Non-pigmented ciliary epithelial cell (primary cell): ENCODE results near the gene C1QTNF9.
"Not testable (repeated sequence)": the region's sequence is repeated elsewhere in the genome, so short reads cannot be mapped to it uniquely, and the experiment has no call there.

ENCODE experiments used
- DNase-seq: peaks from one replicate; pipeline ENCODE4 v3.0.0-alpha.2; 2010; ENCODE audit warnings: low read depth

Gene C1QTNF9

DNA sequence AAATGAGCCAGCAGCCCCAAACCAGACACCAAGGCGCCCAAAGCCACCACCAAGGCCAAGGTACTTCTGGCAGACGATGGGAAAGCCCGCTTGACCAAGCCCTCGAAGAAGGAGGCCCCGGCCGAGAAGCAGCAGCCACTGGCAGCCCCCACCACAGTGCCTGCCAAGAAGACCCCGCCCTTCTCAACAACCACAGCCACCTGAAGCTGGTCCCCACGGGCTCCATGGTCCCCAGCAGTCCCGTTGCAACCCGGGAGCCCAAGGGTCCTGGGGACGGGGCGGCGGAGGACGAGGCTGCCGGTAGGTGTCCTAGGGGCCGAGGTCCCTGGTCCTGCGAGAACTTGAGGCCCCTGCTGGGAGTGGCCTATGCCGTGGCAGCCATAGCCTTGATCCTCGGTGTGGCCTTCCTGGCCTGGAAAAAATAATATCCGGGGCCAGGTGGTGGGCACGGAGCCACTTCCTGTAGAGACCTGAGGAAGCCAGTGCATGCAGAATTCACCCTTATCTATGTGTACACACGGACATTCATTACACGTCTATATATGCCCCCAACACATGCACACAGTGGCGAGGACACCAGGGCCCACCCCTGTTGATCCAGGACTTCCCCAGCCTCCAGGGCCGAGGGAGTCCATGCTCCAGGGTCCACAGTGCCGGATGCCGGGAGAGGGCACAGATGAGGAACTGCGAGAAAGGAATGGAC is 13.8 kb downstream of the C1QTNF9 start:
- DNase-seq = no peak

GRCh38 chr13:24323739-24324075 is 14.3 kb downstream of the C1QTNF9 start:
- no peak for DNase-seq

DNA sequence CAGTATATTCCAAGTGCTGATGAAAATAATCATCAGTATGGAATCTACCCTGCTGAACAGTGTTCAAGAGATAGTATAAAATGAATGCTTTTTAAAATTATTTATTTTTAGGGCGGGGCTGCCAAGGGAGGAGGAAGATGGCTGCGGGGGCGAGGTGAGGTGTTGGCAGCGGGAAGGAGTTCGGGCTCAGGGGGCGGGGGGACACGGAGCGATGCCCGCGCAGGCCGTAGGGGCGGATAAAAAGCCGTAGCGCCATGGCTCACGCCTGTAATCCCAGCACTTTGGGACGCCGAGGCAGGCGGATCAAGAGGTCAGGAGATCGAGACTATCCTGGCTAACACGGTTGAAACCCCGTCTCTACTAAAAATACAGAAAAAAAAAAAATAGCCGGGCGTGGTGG is 18.2 kb downstream of the C1QTNF9 start:
- DNase-seq = not testable (repeated sequence)

DNA sequence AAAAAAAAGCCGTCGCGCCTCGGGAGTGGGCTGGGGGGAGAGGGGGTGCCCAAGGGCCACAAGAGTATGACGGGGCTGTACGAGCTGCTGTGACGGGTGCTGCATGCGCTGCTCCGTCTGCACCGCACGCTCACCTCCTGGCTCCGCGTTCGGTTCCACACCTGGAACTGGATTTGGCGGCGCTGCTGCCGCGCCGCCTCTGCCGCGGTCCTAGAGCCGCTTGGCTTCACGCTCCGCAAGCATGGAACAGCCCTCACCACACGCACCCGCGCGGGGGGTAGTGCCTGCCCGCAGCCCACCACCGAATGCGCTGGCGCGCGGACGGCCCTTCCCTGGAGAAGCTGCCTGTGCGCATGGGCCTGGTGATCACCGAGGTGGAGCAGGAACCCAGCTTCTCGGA is 18.8 kb downstream of the C1QTNF9 start:
- DNase-seq = no peak

- no peak for DNase-seq
Observed at GRCh38 chr13:24338721-24339120, 29.3 kb downstream of the C1QTNF9 start.

GRCh38 chr13:24339937-24340607 is 30.7 kb downstream of the C1QTNF9 start:
- DNase-seq = no peak

- DNase-seq = no peak
Observed at GRCh38 chr13:24340608-24340955, 31.2 kb downstream of the C1QTNF9 start.

GRCh38 chr13:24341439-24341838 is 32.1 kb downstream of the C1QTNF9 start:
- no peak for DNase-seq

- no peak for DNase-seq
Observed at GRCh38 chr13:24348385-24348784, 39.0 kb downstream of the C1QTNF9 start.

DNA sequence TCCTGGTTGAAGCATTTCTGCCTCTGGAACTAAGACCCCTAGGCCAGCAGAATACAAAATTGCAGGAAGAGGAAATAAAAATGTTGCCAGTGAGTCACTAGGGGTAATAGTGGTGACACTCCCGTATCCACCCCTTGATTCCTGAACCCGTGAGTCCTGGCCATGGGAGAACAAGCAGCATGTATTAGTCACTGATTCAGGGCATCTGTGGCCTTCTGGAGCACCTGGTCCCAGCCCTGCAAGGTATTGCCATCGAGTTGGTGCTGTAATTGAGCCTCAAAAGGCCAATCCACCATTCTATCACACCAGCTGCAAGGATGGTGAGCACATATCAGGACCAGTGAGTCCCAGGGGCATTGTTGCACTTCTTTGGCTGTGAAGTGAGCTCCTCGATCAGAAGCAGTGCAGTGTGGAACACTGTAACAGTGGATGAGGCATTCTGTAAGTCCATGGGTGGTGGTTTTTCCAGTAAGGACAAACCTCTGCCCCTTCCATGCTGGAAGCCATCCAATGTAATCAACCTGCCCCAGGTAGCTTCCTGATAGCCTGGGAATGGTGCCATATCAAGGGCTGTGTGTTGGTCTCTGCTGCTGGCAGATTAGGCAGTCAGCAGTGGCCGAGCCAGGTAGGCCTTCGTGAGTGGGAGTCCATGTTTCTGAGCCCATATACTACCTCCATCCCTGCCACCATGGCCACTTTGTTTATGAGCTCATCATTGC is 39.6 kb downstream of the C1QTNF9 start:
- DNase-seq = no peak

DNA sequence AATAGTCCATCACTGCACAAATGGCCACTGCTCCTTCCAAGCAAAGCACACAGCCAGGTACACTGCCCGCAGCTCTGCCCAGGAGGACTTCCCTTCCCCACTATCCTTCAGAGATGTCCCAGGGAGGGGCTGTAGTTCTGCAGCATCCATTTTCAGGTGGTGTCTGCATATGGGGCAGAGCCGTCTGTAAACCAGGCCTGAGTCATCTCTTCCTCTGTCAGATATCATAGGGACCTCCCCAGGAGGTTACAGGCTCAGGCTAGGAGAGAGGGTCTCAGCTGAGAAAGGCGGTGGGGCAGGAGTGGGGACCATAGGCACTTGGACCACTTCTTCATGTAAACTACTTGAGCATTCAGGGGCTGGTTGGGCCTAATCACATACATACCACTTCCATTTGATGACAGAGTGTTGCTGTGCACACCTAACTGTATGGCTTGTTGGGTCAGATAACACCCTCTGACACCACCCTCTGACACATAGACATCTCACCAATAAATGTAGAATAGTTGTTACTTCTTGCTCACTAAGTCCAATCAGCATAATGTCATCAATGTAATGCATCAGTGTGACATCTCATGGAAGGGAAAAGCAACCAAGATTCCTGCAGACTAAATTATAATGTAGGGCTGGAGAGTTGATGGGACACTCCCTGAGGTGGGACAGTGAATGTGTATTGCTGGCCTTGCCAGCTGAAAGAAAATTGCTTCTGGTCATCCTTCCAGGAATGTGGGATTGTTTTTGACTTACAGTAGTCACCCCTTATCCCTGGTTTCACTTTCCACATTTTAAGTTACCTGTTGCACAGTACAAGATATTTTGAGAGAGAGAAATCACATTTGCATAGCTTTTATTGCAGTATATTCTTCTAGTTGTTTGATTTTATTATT is 40.6 kb downstream of the C1QTNF9 start:
- DNase-seq = not testable (repeated sequence)

DNA sequence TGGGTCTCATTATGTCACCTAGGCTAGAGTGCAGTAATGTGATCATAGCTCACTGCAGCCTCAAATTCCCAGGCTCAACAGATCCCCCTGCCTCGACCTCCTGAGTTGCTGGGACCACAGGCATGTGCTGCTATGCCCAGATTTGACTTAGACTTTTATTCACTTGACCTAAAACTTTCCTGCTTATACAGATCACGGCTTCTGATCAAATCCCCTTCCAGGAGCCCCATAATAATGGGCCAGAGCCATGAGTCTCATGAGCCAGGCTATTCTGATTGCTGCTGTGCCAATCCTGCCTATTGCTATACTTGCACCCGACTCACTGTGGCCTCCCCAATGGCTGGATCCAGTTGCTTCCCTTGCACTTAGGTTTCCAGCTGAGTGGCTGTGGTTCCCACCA is 42.0 kb downstream of the C1QTNF9 start:
- no peak for DNase-seq

DNA sequence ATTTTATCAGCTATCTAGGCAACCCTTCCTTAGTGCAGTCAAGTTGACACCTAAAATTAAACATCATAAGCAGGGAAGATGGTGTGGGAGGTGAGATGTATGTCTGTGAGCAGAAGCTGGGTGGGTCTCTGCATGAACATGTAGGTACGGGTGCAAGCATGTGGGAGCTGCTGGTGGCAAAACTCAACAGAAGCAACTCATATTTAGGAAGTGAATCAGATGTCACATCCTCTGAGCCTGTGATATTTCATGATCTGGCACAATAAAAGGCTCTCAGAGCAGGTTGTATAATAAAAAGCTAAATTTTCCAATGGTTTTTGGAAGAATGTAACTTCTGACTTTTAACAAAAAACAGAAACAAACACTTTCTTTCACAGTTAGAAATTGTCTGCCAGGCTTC is 44.4 kb downstream of the C1QTNF9 start:
- no peak for DNase-seq

DNA sequence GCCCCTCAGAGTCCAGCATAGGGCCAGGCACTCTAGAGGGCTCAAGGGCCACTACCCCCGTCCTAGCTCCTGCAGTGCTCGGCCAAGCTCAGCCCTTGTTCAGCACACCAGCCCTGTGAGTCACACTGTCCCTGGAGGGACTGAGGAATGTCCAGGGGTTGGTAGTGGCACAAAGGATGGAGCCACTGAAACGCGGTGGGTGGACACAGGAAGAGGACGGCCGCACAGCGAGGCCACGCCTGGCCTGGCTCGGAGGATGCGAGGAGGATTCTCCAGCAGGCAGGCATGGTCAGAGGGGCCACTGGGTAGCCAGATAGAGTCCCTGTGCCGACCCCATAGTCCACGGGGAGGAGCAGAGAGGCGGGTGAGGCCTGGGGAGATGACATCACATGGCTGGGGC is 45.7 kb downstream of the C1QTNF9 start:
- no peak for DNase-seq

DNA sequence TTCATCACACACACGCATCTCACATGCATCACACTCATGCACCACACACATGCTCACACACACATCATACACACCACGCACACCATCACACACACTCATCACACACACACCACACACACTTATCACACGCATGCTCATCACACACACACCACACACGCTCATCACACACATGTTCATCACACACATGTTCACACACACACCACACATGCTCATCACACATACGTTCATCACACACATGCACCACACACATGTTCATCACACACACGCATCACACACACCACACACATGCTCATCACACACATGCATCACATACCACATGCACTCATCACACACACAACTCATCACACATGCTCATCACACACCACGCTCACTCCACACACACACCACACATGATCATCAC is 46.9 kb downstream of the C1QTNF9 start:
- DNase-seq = no peak

- DNase-seq = no peak
Observed at GRCh38 chr13:24356837-24357236, 47.5 kb downstream of the C1QTNF9 start.

DNA sequence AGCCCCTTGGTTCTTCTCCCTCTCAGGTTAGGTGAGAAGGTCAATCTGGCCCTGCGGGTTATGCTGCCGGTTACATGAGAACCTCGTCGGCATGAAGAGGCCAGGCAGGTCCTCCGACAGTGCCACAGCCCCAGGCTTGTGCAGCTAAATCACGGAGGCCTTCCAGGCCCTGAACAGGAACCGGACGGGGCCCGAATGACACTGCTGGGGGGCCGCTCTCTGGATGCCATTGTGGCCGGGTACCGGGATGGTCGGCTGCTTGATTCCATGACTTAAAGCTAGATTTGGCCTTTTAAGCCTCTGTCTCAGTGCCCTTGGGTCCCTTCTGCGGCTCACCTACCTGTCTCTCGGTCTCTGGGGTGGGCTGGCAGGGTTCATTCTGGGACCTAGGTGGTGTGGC is 48.4 kb downstream of the C1QTNF9 start:
- no peak for DNase-seq

DNA sequence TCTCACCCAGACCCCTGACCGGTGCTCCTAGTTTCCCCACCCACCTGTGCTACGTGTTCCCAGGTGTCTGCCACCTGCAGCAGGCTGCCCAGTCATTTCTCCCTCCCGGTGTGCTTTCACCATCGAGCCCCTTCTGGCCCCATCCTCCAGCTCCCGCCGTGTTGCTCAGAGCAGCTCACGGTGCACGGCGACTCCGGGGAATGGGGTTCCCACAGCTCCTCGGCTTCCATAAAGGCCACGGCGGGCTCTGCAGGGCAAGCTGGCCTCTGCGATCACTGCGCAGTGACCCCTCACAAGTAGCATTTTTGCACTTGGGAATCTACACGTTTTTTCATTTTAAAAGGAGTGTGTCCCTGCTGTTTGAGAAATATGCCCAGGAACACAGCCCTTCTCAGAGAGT is 49.5 kb downstream of the C1QTNF9 start:
- DNase-seq = not testable (repeated sequence)

- DNase-seq = not testable (repeated sequence)
Observed at GRCh38 chr13:24359252-24359651, 49.9 kb downstream of the C1QTNF9 start.

DNA sequence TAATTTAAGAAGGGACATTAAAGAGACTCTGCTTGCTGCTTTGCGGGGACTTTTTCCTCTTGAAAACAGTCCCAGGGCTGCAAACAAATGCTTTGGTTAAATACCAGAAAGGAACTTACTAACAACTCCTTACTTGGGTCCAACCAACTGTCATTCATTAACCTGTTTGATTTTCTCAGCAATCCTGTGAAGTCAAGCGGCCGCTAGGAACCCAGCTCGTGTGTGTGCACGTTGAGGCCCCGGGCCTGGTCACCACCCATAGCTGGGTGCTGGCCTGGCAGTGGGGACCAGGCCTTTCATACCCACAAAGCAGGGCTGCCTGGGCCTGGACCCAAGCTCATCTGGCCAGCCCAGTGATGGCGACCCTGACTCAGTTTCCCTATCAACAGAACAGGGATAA is 50.7 kb downstream of the C1QTNF9 start:
- no peak for DNase-seq

GRCh38 chr13:24361113-24361512 is 51.7 kb downstream of the C1QTNF9 start:
- no peak for DNase-seq

DNA sequence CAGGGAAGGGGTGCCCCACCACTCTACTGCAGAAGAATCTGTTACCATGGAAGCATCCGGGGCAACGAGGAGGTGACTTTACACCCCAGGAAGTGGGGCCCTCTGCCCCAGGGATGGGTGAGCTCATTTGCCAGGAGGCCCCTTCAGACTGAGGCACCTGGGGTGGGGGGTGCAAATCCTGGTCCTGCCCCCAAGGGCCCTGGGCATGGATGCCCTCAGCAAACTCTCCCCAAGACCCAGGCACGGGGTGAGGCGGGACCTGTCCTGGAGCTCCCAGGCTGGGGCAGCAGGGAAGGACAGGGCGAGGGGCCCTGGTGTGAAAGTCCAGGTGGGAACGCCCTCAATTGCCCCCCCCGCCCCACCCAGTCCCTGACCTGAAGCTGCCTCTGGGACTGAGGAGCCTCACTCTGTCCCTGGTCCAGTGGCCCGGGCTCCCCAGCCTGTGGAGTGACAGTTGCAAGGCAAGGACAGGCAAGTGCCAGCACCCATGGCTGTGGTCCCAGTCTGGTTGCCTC is 52.5 kb downstream of the C1QTNF9 start:
- DNase-seq = no peak
